Caco-2 (cell line): ENCODE results near the gene ADISSP. TPM values are rescaled to one million over a fixed set of nuclear protein-coding genes. Genes with fewer than 3 reads are reported as not detected.

Source experiments
- BruUV-seq: library from RNA; stranded (reverse); fragments of 400-500 nt; replicated peaks from 2 replicates; lab custom pipeline; 2021; lab: Mats Ljungman, UMichigan
- CTCF ChIA-PET: fragments of 300-600 bp; sonication (Branson Sonifier 250); formaldehyde crosslinking; loops from one replicate; lab custom pipeline; 2022; ENCODE audit warnings: antibody characterized with exemption; lab: Charles Lee
- POLR2A ChIA-PET: fragments of 300-600 bp; sonication (Branson Sonifier 250); formaldehyde crosslinking; loops from one replicate; lab custom pipeline; 2022; ENCODE audit warnings: antibody characterized with exemption; lab: Charles Lee
- DNase-seq, 2 experiments: peaks; one replicate each; pipeline versions ENCODE4 v3.0.0 to v3.0.0-alpha.2; 2020 to 2022
- H3K27me3 ChIP-seq: replicated peaks from 2 replicates; pipeline ENCODE4 v1.6.0; 2011; ENCODE audit warnings: low read length; ENCODE audit not compliant: control insufficient read depth, insufficient read depth
- H3K36me3 ChIP-seq: 2 replicates; pipeline ENCODE4 v1.5.1; 2011; ENCODE audit warnings: low read length; ENCODE audit not compliant: control insufficient read depth, insufficient read depth
- H3K4me1 ChIP-seq: fragments of 250-450 bp; sonication (Bioruptor Pico); 2 replicates; pipeline ENCODE4 v1.5.1; 2020; ENCODE audit warnings: mild to moderate bottlenecking
- H3K4me3 ChIP-seq: 2 replicates; pipeline ENCODE4 v1.5.1; 2011; ENCODE audit warnings: low read depth, mild to moderate bottlenecking, control low read depth, low read length
- H3K9me3 ChIP-seq: fragments of 250-450 bp; sonication (Bioruptor Pico); 2 replicates; pipeline ENCODE4 v1.5.1; 2020; ENCODE audit warnings: mild to moderate bottlenecking, moderate library complexity
- H3K27ac Mint-ChIP-seq: one replicate; pipeline ENCODE4 v1.8.0; 2022; ENCODE audit warnings: mixed read lengths; ENCODE audit not compliant: unreplicated experiment
- H3K27me3 Mint-ChIP-seq: one replicate; pipeline ENCODE4 v1.8.0; 2022; ENCODE audit warnings: mixed read lengths; ENCODE audit not compliant: insufficient read depth, unreplicated experiment
- H3K36me3 Mint-ChIP-seq: one replicate; pipeline ENCODE4 v1.8.0; 2022; ENCODE audit warnings: mild to moderate bottlenecking, mixed read lengths; ENCODE audit not compliant: insufficient read depth, unreplicated experiment
- H3K4me1 Mint-ChIP-seq: one replicate; pipeline ENCODE4 v1.8.0; 2022; ENCODE audit warnings: low read depth, mixed read lengths; ENCODE audit not compliant: unreplicated experiment
- H3K4me3 Mint-ChIP-seq: one replicate; pipeline ENCODE4 v1.8.0; 2022; ENCODE audit warnings: mild to moderate bottlenecking, moderate library complexity, mixed read lengths; ENCODE audit not compliant: unreplicated experiment
- H3K9me3 Mint-ChIP-seq: one replicate; pipeline ENCODE4 v1.8.0; 2022; ENCODE audit warnings: mixed read lengths; ENCODE audit not compliant: unreplicated experiment
- CTCF ChIP-seq, 2 experiments: fragments of 200-600 bp in 1 of 2; IDR thresholded peaks; 1 replicate in 1 of 2; 2 replicates in 1 of 2; pipeline versions ENCODE4 v1.5.1 to v1.8.0; 2011 to 2022; ENCODE audit warnings: antibody characterized with exemption in 1 of 2, control low read depth in 1 of 2, inconsistent platforms in 1 of 2, low read depth in 1 of 2, low read length in 1 of 2, mild to moderate bottlenecking in 1 of 2, moderate library complexity in 1 of 2; ENCODE audit not compliant: insufficient read depth in 1 of 2, severe bottlenecking in 1 of 2, unreplicated experiment in 1 of 2
- intact Hi-C: fragments of 100-400 bp; cut with micrococcal nuclease; formaldehyde crosslinking; loops from one replicate; pipeline ENCODE4 v1.10.0; 2022; ENCODE audit not compliant: unreplicated experiment
- total RNA-seq: library from RNA; stranded (reverse); gene quantifications from 2 replicates; pipeline ENCODE4 v1.2.3, GENCODE V29; 2022

The ADISSP gene
- total RNA-seq, 1 experiment from 2014 or later = 56.1 TPM

DNA sequence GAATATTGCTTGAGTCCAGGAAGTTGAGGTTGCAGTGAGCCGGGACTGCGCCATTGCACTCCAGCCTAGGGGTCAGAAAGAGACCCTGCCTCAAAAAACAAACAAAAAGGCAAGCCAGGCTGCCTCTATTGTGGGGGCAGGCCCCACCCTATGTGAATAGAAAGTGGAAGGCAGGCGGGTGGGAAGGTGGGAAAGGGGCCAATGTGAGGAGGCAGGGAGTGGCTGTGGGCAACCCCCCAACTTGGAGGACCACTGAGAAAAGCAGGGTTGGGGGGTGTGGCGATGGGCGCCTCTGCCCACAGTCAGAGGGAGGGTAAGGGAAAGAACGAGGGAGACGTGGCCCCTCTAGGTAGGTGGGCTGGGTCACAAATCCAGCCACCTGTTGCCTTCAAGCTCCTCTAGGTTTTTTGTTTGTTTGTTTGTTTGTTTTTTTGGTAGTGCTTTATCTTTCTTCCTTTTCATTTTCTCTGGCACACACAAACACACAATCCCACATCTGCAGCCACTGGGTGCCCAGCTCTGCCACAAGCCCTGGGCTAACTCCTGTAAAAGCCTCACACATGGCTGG lies 47.5 kb upstream of the ADISSP start:
- no peaks in the 10 kb centered on the region for H3K4me1 Mint-ChIP-seq
- intact Hi-C loops = no loop called here
- Histone ChIP-seq H3K4me1 (peaks cover 24% of the 10 kb centered on the region), H3K4me3 (no peak overlapping the region), H3K9me3 (no peaks in the 10 kb centered on the region), H3K36me3 (no peaks in the 10 kb centered on the region), H3K27me3 (no peaks in the 10 kb centered on the region)
- no peaks in the 10 kb centered on the region for H3K27me3 Mint-ChIP-seq
- H3K4me3 Mint-ChIP-seq = no peak overlapping the region
- POLR2A ChIA-PET = no interaction called here
- no peak for TF ChIP-seq CTCF (IDR thresholded peaks at IDR 0.05; ENCODE audit: insufficient read depth in 1 of 2, low read depth in 1 of 2, low read length in 1 of 2, severe bottlenecking in 1 of 2, unreplicated experiment in 1 of 2)
- CTCF ChIA-PET = no interaction called here
- no peak for DNase-seq
- no peak overlapping the region for H3K27ac Mint-ChIP-seq
- H3K36me3 Mint-ChIP-seq = peaks cover 19% of the 10 kb centered on the region
- no TSS peak for BruUV-seq
- H3K9me3 Mint-ChIP-seq = no peaks in the 10 kb centered on the region

DNA sequence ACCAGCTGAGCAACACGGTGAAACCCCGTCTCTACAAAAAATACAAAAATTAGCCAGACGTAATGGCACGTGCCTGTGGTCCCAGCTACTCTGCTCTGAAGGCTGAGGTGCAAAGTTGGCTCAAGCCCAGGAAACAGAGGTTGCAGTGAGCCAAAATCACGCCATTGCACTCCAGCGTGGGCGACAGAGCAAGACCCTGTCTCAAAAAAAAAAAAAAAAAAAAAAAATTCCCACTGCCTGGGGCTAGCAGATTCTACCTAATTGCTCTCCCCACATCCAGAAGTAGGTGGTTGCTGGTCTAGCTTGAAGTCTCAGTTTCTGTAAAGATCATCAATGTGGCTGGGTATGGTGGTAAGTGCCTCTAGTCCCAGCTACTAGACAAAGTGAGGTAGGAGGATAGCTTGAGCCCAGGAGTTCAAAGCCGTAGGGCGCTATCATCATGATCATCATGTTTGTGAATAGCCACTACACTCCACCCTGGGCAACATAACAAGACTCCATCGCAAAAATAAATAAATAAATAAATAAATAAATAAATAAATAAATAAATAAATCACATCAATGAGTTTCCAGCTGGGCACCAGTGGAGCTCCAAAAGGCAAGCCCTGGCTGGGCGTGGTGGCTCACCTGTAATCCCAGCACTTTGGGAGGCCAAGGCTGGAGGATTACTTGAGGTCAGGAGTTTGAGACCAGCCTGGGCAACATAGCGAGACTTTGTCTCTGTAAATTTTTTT lies 46.5 kb upstream of the ADISSP start:
- Histone ChIP-seq H3K4me3 (no peak overlapping the region), H3K27me3 (no peaks in the 10 kb centered on the region), H3K9me3 (no peaks in the 10 kb centered on the region), H3K4me1 (peaks cover 18% of the 10 kb centered on the region), H3K36me3 (no peaks in the 10 kb centered on the region)
- ChIA-PET CTCF (interaction anchor here (0.7 kb wide), 1 partner anchor 27 kb away, joined by 3 read pairs; the partner anchor contains the start of gene CENPB), POLR2A (no interaction called here)
- no peaks in the 10 kb centered on the region for H3K4me1 Mint-ChIP-seq
- peaks cover 19% of the 10 kb centered on the region for H3K36me3 Mint-ChIP-seq
- DNase-seq = no peak
- BruUV-seq = no TSS peak
- no peak overlapping the region for H3K4me3 Mint-ChIP-seq
- no peaks in the 10 kb centered on the region for H3K27me3 Mint-ChIP-seq
- no peaks in the 10 kb centered on the region for H3K9me3 Mint-ChIP-seq
- TF ChIP-seq CTCF (IDR thresholded peaks at IDR 0.05; ENCODE audit: insufficient read depth in 1 of 2, low read depth in 1 of 2, low read length in 1 of 2, severe bottlenecking in 1 of 2, unreplicated experiment in 1 of 2) = no peak
- no peak overlapping the region for H3K27ac Mint-ChIP-seq
- intact Hi-C loops = no loop called here

DNA sequence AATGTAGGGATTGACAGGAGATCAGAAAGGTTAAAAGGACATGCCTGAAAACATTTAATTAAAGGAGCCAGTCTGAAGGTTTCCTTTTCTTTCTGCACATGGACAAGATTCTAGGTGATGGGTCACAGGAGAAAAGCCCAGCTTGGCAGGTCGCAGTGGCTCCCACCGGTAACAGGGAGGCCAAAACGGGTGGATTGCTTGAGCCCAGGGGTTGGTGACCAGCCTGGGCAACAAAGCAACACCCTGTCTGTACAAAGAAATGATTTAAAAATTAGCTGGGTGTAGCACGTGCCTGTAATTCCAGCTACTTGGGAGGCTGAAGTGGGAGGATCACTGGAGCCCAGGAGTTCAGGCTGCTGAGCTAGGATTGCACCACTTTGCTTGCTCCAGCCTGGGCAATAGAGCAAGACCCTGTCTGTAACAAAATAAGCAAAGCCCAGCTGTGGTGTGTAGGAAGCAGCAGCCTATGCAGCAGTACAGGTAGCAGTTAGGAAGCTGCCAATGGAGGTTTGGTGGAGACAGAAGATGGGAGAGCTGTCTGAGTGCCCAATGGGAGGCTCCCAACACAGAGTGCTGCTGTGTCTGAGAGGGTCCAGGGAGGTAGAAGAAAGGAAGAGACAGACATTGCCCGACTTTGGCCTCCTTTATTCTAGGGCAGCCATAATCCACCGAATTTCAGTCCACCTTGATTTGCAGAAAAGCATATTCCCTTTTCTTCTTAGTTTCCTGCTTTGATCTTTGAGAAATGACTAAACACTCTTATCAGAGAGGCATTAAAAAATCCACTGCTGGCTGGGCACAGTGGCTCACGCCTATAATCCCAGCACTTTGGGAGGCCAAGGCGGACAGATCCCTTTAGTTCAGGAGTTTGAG lies 45.7 kb upstream of the ADISSP start:
- no peak for TF ChIP-seq CTCF (IDR thresholded peaks at IDR 0.05; ENCODE audit: insufficient read depth in 1 of 2, low read depth in 1 of 2, low read length in 1 of 2, severe bottlenecking in 1 of 2, unreplicated experiment in 1 of 2)
- no peaks in the 10 kb centered on the region for H3K9me3 ChIP-seq
- no peaks in the 10 kb centered on the region for H3K36me3 ChIP-seq
- Mint-ChIP-seq H3K9me3 (no peaks in the 10 kb centered on the region), H3K27me3 (no peaks in the 10 kb centered on the region), H3K27ac (no peak overlapping the region), H3K4me3 (no peak overlapping the region), H3K36me3 (peaks cover 17% of the 10 kb centered on the region), H3K4me1 (no peaks in the 10 kb centered on the region)
- peaks cover 13% of the 10 kb centered on the region for H3K4me1 ChIP-seq
- no TSS peak for BruUV-seq
- DNase-seq = no peak
- H3K27me3 ChIP-seq = no peaks in the 10 kb centered on the region
- H3K4me3 ChIP-seq = no peak overlapping the region
- ChIA-PET POLR2A (no interaction called here), CTCF (no interaction called here)
- intact Hi-C loops = no loop called here
